Measurements from ENCODE around the gene GHDC.
"Not testable (repeated sequence)": the region's sequence is repeated elsewhere in the genome, so short reads cannot be mapped to it uniquely, and the experiment has no call there.

GHDC gene

DNA sequence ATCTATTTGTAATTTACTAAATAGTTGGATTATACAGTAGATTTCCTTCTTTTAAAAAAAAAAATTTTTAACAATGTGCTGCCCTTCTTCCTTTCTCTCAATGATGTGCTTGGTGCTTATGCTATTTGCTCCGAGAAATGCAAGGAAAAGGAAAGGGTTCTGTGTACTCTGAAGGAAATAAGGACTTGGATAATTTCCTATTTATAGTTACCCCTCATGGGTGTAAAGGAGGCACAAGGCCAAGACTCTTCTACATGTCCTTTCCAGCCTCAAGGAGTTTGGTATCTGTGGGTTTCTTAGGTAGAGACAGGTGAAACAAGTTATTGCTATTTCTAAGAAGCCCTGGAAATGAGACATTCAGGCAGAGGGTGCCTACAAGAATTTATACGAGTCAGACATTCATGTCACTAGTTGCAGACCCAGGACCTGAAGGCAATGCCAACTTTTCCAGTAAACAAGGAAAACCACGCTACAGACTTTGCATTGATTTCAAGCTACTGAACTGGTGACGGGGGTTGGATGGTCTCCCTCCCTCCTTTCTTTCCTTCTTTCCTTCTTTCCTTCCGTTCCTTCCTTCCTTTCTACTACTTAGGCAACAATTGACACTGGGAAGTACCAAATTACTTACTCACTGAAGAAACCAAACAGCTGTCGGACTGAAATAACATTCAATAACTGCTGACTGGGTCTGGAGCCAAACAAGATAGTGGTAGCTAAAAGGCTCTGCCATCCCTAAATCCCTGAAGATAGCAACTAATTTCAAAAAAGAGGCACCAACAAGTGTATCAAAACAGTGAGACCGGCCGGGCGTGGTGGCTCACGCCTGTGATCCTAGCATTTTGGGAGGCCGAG is 33.8 kb upstream of the GHDC start:
- Histone ChIP-seq H3K4me1 (ENCODE audit: control insufficient read depth, insufficient read depth, low read length) (peaks cover 10% of the 10 kb centered on the region), H3K27me3 (replicated peaks; ENCODE audit: control insufficient read depth, insufficient read depth, low read length) (no peaks in the 10 kb centered on the region), H3K36me3 (ENCODE audit: control insufficient read depth, insufficient read depth, low read length, severe bottlenecking) (peaks cover 16% of the 10 kb centered on the region), H3K9ac (ENCODE audit: low read length) (no peak overlapping the region), H3K4me3 (ENCODE audit: low read length) (no peak overlapping the region), H3K9me3 (ENCODE audit: control insufficient read depth, low read length) (no peaks in the 10 kb centered on the region)
- DNase-seq (ENCODE audit: low read depth), result no peak

GRCh38 chr17:42225646-42226045 is 31.4 kb upstream of the GHDC start:
- no peak overlapping the region for H3K4me3 ChIP-seq (ENCODE audit: low read length)
- no peaks in the 10 kb centered on the region for H3K27me3 ChIP-seq (replicated peaks; ENCODE audit: control insufficient read depth, insufficient read depth, low read length)
- H3K9me3 ChIP-seq (ENCODE audit: control insufficient read depth, low read length), result no peaks in the 10 kb centered on the region
- H3K4me1 ChIP-seq (ENCODE audit: control insufficient read depth, insufficient read depth, low read length), result peaks cover 10% of the 10 kb centered on the region
- H3K9ac ChIP-seq (ENCODE audit: low read length), result no peak overlapping the region
- DNase-seq (ENCODE audit: low read depth), result no peak
- H3K36me3 ChIP-seq (ENCODE audit: control insufficient read depth, insufficient read depth, low read length, severe bottlenecking), result peaks cover 33% of the 10 kb centered on the region

- H3K9ac ChIP-seq (ENCODE audit: low read length), result no peak overlapping the region
- no peak overlapping the region for H3K4me3 ChIP-seq (ENCODE audit: low read length)
- peaks cover 10% of the 10 kb centered on the region for H3K4me1 ChIP-seq (ENCODE audit: control insufficient read depth, insufficient read depth, low read length)
- no peak for DNase-seq (ENCODE audit: low read depth)
- H3K36me3 ChIP-seq (ENCODE audit: control insufficient read depth, insufficient read depth, low read length, severe bottlenecking), result peaks cover 33% of the 10 kb centered on the region
- H3K27me3 ChIP-seq (replicated peaks; ENCODE audit: control insufficient read depth, insufficient read depth, low read length), result no peaks in the 10 kb centered on the region
- H3K9me3 ChIP-seq (ENCODE audit: control insufficient read depth, low read length), result no peaks in the 10 kb centered on the region
These were observed 30.4 kb upstream of the GHDC start for GRCh38 chr17:42224651-42225050.

DNA sequence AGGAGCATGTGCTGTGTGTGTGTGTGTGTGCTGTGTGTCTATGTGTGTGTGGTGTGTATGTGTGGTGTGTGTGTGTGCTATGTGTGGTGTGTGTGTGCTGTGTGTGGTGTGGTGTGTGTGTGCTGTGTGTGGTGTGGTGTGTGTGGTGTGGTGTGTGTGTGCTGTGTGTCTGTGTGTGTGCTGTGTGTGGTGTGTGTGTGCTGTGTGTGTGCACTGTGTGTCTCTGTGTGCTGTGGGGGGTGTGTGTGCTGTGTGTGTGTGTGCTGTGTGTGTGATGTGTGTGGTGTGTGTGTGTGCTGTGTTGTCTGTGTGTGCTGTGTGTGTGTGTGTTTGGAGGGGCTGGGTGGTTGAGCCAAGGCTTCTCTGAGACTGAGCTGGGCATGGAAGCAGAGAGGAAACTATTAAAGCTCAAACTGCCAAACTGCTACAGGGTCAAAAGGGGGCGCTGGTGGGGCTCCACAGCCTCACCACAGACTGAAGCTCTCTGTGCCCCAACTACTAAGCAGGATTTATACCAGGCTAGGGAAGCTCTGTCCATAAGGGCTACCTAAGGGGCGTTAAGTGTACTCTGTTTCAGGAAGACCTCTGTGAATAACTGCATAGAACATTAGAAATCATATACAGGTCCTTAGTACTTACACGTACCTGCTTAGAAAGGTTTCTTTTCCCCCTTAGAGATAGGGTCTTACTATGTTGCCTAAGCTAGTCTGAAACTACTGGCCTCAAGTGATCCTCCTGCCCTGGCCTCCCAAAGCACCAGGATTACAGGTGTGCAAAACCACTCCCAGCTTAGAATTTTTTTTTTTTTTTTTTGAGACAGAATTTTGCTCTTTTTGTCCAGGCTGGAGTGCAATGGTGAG is 27.8 kb upstream of the GHDC start:
- peak; percentile 62 for DNase-seq (ENCODE audit: low read depth)
- Histone ChIP-seq H3K36me3 (ENCODE audit: control insufficient read depth, insufficient read depth, low read length, severe bottlenecking) (peaks cover 47% of the 10 kb centered on the region), H3K27me3 (replicated peaks; ENCODE audit: control insufficient read depth, insufficient read depth, low read length) (no peaks in the 10 kb centered on the region), H3K4me1 (ENCODE audit: control insufficient read depth, insufficient read depth, low read length) (no peaks in the 10 kb centered on the region), H3K9ac (ENCODE audit: low read length) (no peak overlapping the region), H3K9me3 (ENCODE audit: control insufficient read depth, low read length) (no peaks in the 10 kb centered on the region), H3K4me3 (ENCODE audit: low read length) (no peak overlapping the region)

DNA sequence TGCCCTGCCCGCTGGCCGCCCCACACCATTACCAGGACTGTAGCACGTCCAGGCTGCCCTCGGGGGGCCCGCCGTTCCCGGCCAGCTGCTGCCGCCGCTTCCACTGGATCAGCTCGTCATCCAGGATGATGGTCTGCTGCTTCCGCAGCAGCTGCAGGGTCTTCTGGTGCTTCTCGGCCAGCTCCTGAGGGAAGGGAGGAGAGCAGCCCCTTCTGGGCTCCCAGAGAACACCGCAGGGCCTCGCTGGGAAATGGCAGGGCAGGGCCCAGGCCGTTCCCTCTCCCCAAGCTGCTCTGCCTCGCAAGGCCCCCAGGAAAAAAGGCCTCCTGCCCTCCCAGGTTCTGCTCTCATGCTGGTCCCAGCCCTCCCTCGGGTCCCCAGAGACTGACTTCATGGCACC is 25.0 kb upstream of the GHDC start:
- peaks cover 57% of the 10 kb centered on the region for H3K36me3 ChIP-seq (ENCODE audit: control insufficient read depth, insufficient read depth, low read length, severe bottlenecking)
- not testable (repeated sequence) for H3K9me3 ChIP-seq (ENCODE audit: control insufficient read depth, low read length); H3K9ac ChIP-seq (ENCODE audit: low read length); H3K4me1 ChIP-seq (ENCODE audit: control insufficient read depth, insufficient read depth, low read length); H3K27me3 ChIP-seq (replicated peaks; ENCODE audit: control insufficient read depth, insufficient read depth, low read length); H3K4me3 ChIP-seq (ENCODE audit: low read length); DNase-seq (ENCODE audit: low read depth)

DNA sequence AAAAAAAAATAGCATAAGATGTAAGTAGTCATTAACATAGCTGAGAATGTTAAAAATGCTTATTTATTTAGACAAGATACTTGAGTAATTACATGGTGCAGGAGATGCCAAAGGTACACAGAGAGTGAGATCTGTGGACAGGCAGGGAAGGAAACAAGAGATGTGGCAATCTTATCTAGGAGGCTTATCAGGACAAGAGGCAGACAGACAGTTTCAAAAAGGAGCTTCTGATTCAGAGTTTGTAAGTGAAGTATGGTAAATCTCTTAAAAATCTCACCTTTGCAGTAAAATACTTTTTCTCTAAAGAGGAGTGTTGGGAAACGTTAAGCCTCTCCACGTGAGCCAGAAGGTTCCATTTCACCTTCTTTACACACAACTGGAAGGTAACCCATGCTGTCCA is 19.9 kb upstream of the GHDC start:
- no peaks in the 10 kb centered on the region for H3K9me3 ChIP-seq (ENCODE audit: control insufficient read depth, low read length)
- peaks cover 36% of the 10 kb centered on the region for H3K4me1 ChIP-seq (ENCODE audit: control insufficient read depth, insufficient read depth, low read length)
- no peak overlapping the region for H3K9ac ChIP-seq (ENCODE audit: low read length)
- peaks cover 53% of the 10 kb centered on the region for H3K36me3 ChIP-seq (ENCODE audit: control insufficient read depth, insufficient read depth, low read length, severe bottlenecking)
- no peak overlapping the region for H3K4me3 ChIP-seq (ENCODE audit: low read length)
- DNase-seq (ENCODE audit: low read depth), result no peak
- no peaks in the 10 kb centered on the region for H3K27me3 ChIP-seq (replicated peaks; ENCODE audit: control insufficient read depth, insufficient read depth, low read length)

DNA sequence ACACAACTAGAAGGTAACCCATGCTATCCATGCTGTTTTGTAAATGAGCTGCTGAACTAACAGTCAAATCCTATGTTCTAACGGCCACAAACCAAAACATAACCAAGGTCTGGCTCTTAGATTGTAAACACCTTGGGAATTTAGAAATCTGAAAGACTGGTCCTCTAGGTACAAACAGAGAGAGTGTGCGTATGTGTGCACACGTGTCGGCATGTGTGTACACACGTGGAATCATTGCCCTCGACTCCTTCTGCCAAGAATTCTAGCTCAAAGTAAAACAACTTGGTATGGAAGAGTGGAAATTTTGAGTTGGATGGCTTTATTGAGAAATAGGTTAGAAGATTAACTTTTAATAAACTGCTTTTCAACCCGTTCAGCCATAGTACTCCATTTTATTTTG is 18.1 kb upstream of the GHDC start:
- H3K9ac ChIP-seq (ENCODE audit: low read length), result peak overlapping the region; percentile 0
- no peaks in the 10 kb centered on the region for H3K9me3 ChIP-seq (ENCODE audit: control insufficient read depth, low read length)
- H3K27me3 ChIP-seq (replicated peaks; ENCODE audit: control insufficient read depth, insufficient read depth, low read length), result no peaks in the 10 kb centered on the region
- H3K4me1 ChIP-seq (ENCODE audit: control insufficient read depth, insufficient read depth, low read length), result peaks cover 36% of the 10 kb centered on the region
- peaks cover 47% of the 10 kb centered on the region for H3K36me3 ChIP-seq (ENCODE audit: control insufficient read depth, insufficient read depth, low read length, severe bottlenecking)
- no peak overlapping the region for H3K4me3 ChIP-seq (ENCODE audit: low read length)
- no peak for DNase-seq (ENCODE audit: low read depth)

DNA sequence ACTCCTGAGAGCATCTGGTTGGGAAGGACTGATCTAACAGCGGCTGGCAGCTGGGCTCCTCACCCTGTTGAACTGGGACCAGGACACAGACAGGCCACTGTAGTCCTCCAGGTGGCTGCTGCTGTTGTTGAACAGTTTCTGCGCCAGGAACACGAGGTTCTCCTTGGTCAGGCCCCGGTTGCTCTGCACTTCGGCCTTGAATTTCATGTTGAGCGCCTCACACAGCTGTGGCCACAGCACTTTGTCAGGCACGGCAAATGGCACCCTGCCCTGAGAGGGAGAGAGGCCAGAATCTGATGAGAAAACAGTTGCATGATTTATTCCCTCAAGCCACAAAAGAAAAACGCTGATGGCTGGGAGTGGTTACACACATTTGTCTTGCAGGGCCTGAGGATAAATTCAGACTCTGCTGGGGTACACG is 17.6 kb upstream of the GHDC start:
- Histone ChIP-seq H3K9ac (ENCODE audit: low read length) (peak overlapping the region; percentile 66), H3K4me1 (ENCODE audit: control insufficient read depth, insufficient read depth, low read length) (peaks cover 36% of the 10 kb centered on the region), H3K36me3 (ENCODE audit: control insufficient read depth, insufficient read depth, low read length, severe bottlenecking) (peaks cover 47% of the 10 kb centered on the region)
- H3K4me3 ChIP-seq (ENCODE audit: low read length); H3K27me3 ChIP-seq (replicated peaks; ENCODE audit: control insufficient read depth, insufficient read depth, low read length); DNase-seq (ENCODE audit: low read depth); H3K9me3 ChIP-seq (ENCODE audit: control insufficient read depth, low read length): not testable (repeated sequence)

- Histone ChIP-seq H3K36me3 (ENCODE audit: control insufficient read depth, insufficient read depth, low read length, severe bottlenecking) (peaks cover 50% of the 10 kb centered on the region), H3K27me3 (replicated peaks; ENCODE audit: control insufficient read depth, insufficient read depth, low read length) (no peaks in the 10 kb centered on the region), H3K9me3 (ENCODE audit: control insufficient read depth, low read length) (no peaks in the 10 kb centered on the region), H3K4me3 (ENCODE audit: low read length) (no peak overlapping the region), H3K4me1 (ENCODE audit: control insufficient read depth, insufficient read depth, low read length) (peaks cover 36% of the 10 kb centered on the region), H3K9ac (ENCODE audit: low read length) (no peak overlapping the region)
- DNase-seq (ENCODE audit: low read depth), result no peak
These were observed 15.8 kb upstream of the GHDC start for GRCh38 chr17:42210046-42210445.

- H3K4me1 ChIP-seq (ENCODE audit: control insufficient read depth, insufficient read depth, low read length); H3K9me3 ChIP-seq (ENCODE audit: control insufficient read depth, low read length); H3K9ac ChIP-seq (ENCODE audit: low read length); H3K27me3 ChIP-seq (replicated peaks; ENCODE audit: control insufficient read depth, insufficient read depth, low read length); DNase-seq (ENCODE audit: low read depth); H3K4me3 ChIP-seq (ENCODE audit: low read length): not testable (repeated sequence)
- peaks cover 69% of the 10 kb centered on the region for H3K36me3 ChIP-seq (ENCODE audit: control insufficient read depth, insufficient read depth, low read length, severe bottlenecking)
These were observed 11.9 kb upstream of the GHDC start for GRCh38 chr17:42206153-42206612.

DNA sequence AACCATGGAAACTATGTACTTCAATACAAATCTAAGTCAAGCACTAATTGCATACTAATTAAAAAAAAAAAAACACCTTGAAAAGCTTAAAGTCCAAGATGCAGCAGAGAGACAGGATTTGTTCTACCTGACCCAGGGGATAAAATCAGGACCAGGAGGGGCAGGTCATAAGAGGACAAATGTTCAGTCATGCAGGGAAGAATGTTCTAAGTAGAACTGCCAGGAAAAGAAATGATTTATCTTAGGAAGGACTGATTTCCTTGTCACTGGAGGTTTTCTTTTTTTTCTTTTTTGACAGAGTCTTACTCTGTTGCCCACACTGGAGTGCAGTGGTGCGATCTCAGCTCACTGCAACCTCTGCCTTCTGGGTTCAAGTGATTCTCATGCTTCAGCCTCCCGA is 9.1 kb upstream of the GHDC start:
- Histone ChIP-seq H3K27me3 (replicated peaks; ENCODE audit: control insufficient read depth, insufficient read depth, low read length) (no peaks in the 10 kb centered on the region), H3K9me3 (ENCODE audit: control insufficient read depth, low read length) (no peaks in the 10 kb centered on the region), H3K36me3 (ENCODE audit: control insufficient read depth, insufficient read depth, low read length, severe bottlenecking) (peaks cover 61% of the 10 kb centered on the region), H3K9ac (ENCODE audit: low read length) (no peak overlapping the region), H3K4me1 (ENCODE audit: control insufficient read depth, insufficient read depth, low read length) (no peaks in the 10 kb centered on the region), H3K4me3 (ENCODE audit: low read length) (no peak overlapping the region)
- no peak for DNase-seq (ENCODE audit: low read depth)

Measured in adipocyte (in vitro differentiated cells).